Breast epithelium (tissue), 3 donors: ENCODE data around the gene AMMECR1L.

Experiments
- POLR2A ChIP-seq: fragments of 450-650 bp; IDR thresholded peaks from one replicate; pipeline ENCODE4 v1.6.1; 2016; ENCODE audit warnings: antibody characterized with exemption, mild to moderate bottlenecking, moderate library complexity
- TF ChIP-seq, protein P1 (sequence below), 3 donors: fragments of 450-650 bp; IDR thresholded peaks; one replicate each; pipeline ENCODE4 v1.5.1; 2016 to 2017; ENCODE audit warnings: antibody characterized with exemption in 3 of 3, mild to moderate bottlenecking in 3 of 3, moderate library complexity in 3 of 3

DNA sequence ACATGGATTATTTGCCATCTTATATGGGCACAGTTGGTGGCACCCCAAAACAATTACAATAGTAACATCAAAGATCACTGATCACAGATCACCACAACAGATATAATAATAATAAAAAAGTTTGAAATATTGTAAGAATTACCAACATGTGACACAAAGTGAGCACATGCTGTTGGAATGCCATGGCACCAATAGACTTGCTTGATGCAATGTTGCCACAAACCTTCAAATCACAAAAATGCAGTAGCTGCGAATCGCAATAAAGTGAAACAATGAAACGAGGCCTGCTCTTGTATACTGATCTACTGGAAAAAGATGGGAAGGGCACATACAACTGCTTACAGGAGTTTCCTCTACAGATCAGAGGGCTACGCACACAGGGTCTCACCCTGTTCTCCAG lies 32.2 kb upstream of the AMMECR1L start:
- TF ChIP-seq, protein P1, sequence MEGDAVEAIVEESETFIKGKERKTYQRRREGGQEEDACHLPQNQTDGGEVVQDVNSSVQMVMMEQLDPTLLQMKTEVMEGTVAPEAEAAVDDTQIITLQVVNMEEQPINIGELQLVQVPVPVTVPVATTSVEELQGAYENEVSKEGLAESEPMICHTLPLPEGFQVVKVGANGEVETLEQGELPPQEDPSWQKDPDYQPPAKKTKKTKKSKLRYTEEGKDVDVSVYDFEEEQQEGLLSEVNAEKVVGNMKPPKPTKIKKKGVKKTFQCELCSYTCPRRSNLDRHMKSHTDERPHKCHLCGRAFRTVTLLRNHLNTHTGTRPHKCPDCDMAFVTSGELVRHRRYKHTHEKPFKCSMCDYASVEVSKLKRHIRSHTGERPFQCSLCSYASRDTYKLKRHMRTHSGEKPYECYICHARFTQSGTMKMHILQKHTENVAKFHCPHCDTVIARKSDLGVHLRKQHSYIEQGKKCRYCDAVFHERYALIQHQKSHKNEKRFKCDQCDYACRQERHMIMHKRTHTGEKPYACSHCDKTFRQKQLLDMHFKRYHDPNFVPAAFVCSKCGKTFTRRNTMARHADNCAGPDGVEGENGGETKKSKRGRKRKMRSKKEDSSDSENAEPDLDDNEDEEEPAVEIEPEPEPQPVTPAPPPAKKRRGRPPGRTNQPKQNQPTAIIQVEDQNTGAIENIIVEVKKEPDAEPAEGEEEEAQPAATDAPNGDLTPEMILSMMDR (IDR thresholded peaks at IDR 0.05), result no peak
- no peak for TF ChIP-seq POLR2A
